Epithelial cell of proximal tubule (primary cell): ENCODE results near the gene ST6GALNAC6. TPM values are rescaled to one million over a fixed set of nuclear protein-coding genes. Genes with fewer than 3 reads are reported as not detected.
"Not testable (repeated sequence)": the region's sequence is repeated elsewhere in the genome, so short reads cannot be mapped to it uniquely, and the experiment has no call there.

Experiments
- DNase-seq: peaks from one replicate; pipeline ENCODE4 v3.0.0-alpha.2; 2011; ENCODE audit warnings: low read depth
- H3K4me3 ChIP-seq: 2 replicates; pipeline ENCODE4 v1.5.1; 2011; ENCODE audit warnings: low read depth, mild to moderate bottlenecking, low read length
- CTCF ChIP-seq: conservative IDR thresholded peaks from 2 replicates; pipeline ENCODE4 v1.5.1; 2012; ENCODE audit warnings: low read depth, mild to moderate bottlenecking, low read length
- total RNA-seq: library from RNA; depleted of rRNA; stranded (reverse); fragments of >200 nt; gene quantifications from 2 replicates; pipeline ENCODE4 v1.2.3, GENCODE V29; 2015

ST6GALNAC6 gene
- total RNA-seq, 1 donor from 2014 or later: 23.5 TPM

DNA sequence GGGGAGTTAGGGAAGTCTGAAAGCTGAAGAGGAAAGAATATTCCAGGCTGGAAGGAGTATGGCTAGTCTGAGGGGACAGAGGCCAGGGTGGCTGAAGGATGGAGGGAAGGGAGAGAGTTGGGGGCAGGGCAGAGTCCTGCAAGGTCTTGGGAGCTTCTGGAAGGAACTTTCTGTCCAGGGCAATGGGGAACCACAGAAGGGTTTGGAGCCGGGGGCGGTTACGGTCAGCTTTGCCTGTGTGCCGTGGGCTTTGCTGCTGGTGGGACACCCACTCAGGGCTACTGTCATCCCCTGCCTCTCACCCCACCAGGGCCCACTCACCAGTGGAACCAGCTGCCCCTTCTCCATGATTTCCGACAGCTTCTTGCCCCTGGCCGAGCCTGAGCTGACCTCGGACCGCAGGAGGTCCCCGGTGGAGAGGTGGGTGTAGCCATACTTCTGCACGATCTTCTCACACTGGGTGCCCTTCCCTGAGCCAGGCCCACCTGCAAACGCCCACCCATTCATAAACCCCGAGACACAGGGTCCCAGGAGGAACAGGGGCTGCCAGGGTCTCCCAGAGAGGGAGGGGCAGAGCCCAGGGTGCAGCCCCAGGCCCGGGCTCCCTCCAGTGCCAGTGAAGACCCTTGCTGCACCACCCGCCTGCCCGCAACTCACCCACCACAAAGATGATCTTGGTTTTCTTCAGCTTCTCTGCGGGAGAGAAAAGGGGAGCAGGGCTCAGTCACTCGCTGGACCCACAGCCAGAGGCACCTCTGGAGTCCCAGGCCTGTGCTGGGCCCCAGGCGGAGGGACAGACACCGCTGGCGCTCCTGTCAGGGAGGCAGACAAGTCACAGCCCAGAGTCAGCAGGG lies 26.8 kb downstream of the ST6GALNAC6 start:
- H3K4me3 ChIP-seq: no peak overlapping the region
- no peak for DNase-seq
- no peak for TF ChIP-seq CTCF

- DNase-seq: no peak
- TF ChIP-seq CTCF: no peak
- no peak overlapping the region for H3K4me3 ChIP-seq
These were observed 27.9 kb downstream of the ST6GALNAC6 start for GRCh38 chr9:127871531-127871930.

GRCh38 chr9:127870887-127871286 lies 28.5 kb downstream of the ST6GALNAC6 start:
- no peak for DNase-seq
- H3K4me3 ChIP-seq: no peak overlapping the region
- no peak for TF ChIP-seq CTCF

DNA sequence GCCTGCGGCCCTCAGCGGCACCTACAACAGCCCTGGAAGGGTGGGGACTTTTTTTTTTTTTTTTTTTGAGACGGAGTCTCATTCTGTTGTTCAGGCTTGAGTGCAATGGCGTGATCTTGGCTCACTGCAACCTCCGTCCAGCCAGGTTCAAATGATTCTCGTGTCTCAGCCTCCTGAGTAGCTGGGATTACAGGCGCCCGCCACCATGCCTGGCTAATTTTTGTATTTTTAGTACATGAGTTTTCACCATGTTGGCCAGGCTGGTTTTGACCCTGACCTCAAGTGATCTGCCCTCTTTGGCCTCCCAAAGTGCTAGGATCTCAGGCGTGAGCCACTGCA lies 29.3 kb downstream of the ST6GALNAC6 start:
- not testable (repeated sequence) for H3K4me3 ChIP-seq, DNase-seq

- H3K4me3 ChIP-seq: no peak overlapping the region
- no peak for DNase-seq
- peak; percentile 91 for TF ChIP-seq CTCF
These were observed 29.9 kb downstream of the ST6GALNAC6 start for GRCh38 chr9:127869310-127870152.

- no peak overlapping the region for H3K4me3 ChIP-seq
- DNase-seq: no peak
- TF ChIP-seq CTCF: no peak
These were observed 31.0 kb downstream of the ST6GALNAC6 start for GRCh38 chr9:127868278-127868902.
